Stimulated activated CD8-positive, alpha-beta memory T cell treated with anti-CD3 and anti-CD28 coated beads, Interleukin-15, amount 100 ng/mL, for 48 hours (primary cell): ENCODE measurements around the gene WFDC9.
"Not testable (repeated sequence)": the region's sequence is repeated elsewhere in the genome, so short reads cannot be mapped to it uniquely, and the experiment has no call there.

Experiments
- DNase-seq, 2 donors: peaks; one replicate each; pipeline ENCODE4 v3.0.0-alpha.2; 2020; ENCODE audit warnings: low read depth in 2 of 2

The WFDC9 gene

DNA sequence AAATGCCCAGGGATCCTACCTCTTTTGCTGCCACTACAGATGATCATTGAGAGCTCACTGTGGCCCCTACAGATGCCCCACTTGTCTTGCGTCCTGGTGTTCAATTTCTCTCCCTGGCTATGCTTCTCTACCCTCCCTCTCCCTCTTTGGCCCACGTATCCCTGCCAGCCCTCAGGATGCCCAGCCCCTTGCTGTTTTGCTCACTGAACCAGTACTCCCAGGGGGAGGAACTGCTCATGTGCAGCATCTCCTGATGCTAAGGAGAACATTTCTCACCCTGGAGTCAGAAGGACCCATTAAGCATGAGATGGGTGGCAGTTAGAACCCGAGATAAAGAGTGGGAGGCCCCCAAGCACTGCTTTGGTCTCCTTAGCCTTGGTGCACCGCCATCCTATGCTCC, at the start of gene WFDC9:
WFDC9 (minus strand) TSS at position 101 of the 400 bp plus-strand sequence. CDS start 21,103 bp downstream, outside the sequence.
- no peak for DNase-seq

DNA sequence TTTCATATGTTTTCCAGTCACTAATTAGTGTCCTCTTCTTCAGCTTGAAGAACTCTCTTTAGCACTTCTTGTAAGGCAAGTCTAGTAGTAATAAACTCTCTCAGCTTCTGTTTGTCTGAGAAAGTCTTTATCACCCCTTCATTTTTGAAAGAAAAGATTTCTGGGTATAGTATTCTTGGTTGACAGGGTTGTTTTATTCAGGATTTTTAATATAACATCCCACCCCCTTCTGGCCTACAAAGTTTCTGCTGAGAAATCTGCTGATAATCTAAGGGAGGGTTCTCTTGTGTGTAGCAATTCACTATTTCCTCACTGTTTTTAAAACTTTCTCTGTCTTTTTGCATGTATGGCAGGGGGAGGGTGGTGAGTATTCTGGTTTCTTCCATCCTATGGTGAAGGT, 48.6 kb upstream of the WFDC9 start:
- no peak for DNase-seq

DNA sequence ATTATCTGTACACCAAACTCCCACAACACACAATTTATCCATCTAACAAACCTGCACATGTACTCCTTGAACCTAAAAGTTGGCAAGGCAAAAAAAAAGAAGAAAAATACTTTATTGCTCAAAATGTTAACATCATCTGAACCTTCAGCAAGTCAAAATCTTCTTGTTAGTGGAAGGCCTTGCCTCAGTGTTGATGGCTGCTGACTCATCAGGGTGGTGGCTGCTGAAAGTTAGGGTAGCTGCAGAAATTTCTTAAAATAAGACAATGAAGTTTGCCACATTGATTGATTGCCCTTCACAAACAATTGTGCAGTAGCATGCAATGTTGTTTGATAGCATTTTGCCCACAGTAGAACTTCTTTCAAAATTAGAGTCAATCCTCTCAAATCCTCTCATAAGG, 41.7 kb upstream of the WFDC9 start:
- DNase-seq = no peak

DNA sequence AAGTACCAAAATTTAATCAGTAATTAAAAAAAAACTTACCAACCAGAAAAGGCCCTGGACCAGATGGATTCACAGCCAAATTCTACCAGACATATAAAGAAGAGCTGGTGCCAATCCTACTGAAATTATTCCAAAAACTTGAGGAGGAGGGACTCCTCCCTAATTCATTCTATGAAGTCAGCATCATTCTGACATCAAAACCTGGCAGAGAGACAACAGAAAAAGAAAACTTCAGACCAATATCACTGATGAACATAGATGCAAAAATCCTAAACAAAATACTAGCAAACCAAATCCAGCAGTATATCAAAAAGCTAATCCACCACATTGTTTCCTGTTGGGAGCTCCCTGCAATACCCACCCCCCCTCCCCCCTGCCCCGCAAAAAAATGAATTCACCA, 39.1 kb upstream of the WFDC9 start, which contains the start of gene WFDC11:
WFDC11 (minus strand) TSS at position 101 of the 400 bp plus-strand sequence. CDS start 19,639 bp downstream, outside the sequence.
- DNase-seq = no peak

DNA sequence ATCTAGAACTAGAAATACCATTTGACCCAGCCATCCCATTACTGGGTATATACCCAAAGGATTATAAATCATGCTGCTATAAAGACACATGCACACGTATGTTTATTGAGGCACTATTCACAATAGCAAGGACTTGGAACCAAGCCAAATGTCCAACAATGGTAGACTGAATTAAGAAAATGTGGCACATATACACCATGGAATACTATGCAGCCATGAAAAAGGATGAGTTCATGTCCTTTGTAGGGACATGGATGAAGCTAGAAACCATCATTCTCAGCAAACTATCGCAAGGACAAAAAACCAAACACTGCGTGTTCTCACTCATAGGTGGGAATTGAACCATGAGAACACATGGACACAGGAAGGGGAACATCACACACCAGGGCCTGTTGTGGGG, 26.0 kb upstream of the WFDC9 start:
- not testable (repeated sequence) for DNase-seq

DNA sequence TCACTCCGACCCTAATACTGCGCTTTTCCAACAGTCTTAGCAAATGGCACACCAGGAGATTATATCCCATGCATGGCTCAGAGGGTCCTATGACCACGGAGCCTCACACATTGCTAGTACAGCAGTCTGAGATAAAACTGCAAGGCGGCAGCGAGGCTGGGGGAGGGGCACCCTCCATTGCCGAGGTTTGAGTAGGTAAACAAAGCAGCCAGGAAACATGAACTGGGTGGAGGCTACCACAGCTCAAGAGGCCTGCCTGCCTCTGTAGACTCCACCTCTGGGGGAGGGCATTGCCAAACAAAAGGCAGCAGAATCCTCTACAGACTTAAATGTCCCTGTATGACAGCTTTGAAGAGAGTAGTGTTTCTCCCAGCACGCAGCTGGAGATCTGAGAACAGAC, 20.6 kb upstream of the WFDC9 start:
- DNase-seq = not testable (repeated sequence)

DNA sequence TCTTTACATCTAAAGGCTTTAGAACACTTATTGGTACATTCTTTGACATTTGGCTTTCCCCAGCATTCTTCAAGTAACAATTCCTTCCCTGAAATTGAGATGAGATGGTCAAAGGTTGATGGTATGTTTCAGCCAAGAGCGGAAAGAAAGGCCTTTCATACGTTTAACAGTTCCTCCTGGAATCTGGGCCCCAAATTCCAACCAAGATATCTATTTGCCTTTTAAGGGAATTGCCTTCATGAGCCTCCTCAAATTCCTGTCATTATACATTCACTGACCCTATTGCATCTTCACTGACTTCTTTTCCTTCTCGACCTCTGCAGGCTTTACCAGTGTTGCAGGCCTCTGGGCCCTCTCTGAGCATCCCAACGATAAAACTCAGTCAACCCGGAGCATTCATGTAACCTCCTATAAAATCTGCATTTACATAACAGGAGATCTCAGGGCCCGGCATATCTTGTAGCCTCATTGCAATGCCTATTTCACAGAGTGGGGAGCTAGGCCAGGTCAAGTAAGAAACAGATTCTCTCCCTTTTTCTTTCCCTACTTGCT, 18.3 kb upstream of the WFDC9 start:
- DNase-seq = no peak

DNA sequence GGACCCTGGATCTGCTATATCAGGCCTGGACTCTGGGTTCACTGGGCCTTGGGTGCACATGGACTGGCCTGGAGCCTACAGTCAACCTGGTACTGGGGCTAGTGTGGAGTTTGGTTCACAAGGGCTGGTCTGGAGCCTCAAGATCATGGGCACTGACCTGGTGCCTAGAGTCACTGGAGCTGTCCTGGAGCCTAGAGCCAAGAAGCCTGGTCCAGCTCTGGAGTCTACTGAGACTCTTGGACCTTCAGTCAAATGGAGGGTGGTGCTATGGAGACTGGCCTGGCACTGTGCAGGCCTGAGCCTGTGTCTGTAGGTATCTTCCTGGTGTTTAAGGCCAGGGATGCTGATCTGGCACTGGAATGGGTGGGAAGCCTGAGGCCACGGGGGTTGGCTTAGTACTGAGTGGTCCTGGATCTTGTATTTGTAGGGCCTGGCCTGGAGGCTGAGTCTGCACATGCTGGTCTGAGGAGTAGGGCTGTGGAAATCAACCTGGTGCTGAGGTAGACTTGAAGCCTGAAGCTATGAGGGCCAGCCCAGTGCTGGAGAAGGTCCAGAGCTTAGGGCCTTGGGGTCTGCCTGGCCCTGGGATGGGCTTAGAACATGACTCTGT, 16.5 kb upstream of the WFDC9 start:
- DNase-seq = no peak

DNA sequence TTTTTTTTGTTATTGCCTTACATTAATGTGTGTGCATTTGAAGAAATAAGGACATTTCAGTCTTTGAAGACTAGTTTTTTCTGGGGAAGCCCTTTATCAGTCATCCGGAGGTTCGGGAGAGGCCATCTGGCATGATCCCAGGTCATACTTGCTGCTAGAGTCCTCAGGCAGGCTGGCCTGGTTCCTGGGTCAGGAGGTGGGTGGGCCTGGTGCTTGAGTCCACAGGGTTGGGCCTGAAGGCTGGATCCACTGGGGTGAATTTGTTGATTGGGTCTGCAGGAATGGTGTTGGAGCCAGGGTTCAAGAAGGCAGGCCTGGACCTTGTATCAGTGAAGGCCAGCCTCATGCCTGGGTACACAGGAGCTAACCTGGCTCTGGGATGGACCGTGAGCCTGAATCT, 15.8 kb upstream of the WFDC9 start:
- no peak for DNase-seq

DNA sequence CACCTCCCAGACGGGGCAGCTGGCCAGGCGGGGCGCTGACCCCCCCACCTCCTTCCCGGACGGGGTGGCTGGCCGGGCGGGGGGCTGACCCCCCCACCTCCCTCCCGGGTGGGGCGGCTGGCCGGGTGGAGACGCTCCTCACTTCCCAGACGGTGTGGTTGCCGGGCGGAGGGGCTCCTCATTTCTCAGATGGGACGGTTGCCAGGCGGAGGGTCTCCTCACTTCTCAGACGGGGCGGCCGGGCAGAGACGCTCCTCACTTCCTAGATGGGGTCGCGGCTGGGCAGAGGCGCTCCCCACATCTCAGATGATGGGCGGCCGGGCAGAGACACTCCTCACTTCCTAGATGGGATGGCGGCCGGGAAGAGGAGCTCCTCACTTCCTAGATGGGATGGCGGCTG, 14.8 kb upstream of the WFDC9 start:
- DNase-seq = not testable (repeated sequence)

DNA sequence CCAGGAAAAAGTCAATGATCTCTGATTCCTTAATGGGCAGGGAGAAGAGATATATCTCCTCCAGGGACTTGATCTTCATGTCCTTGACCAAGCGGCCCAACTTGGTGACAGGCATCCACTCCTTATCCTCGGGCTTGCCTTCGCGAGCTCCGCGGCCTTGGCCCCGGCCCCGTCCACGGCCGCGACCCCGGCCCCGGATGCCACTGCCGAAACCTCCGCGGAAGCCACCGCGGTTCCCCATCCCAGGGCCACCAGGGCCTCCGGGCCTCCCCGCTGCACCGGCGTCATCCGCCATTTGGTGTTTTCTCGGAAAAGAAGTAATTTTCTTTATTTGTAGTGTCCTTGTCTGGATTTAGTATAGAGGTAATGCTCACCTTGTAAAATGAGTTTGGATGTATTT, 10.0 kb upstream of the WFDC9 start:
- not testable (repeated sequence) for DNase-seq

DNA sequence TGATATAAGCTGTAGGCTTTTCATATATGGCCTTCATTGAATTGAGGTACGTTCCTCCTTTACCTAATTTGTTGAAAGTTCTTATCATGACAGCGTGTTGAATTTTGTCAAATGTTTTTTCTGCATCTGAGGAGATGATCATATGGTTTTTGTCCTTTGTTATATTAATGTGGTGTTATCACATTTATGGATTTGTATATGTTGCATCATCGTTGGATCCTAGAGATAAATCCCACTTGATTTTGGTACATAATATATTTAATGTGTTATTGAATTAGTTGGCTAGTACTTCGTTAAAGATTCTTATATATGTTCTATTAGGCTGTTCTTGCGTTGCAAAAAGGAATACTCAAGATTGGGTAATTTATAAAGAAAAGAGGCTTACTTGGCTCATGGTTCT, 8.6 kb upstream of the WFDC9 start:
- no peak for DNase-seq

DNA sequence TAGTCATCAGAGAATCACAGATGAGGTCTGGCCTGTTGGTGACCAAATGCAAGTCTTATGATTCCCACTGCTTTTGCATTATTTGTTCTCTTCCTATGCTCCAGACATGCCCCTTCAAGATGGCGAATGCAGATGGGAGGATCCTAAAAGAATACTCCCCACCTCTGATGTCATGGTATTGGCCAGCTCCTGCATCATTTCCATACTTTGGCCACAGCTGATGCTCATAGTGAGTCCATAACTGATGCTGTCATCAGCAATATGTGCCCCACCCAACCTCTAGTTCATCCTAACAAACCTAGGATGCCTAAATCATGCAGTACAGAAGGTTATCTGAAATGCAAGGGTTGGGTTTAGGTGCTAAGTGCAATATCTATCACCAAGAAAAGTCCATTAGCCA, 5.4 kb upstream of the WFDC9 start:
- no peak for DNase-seq

DNA sequence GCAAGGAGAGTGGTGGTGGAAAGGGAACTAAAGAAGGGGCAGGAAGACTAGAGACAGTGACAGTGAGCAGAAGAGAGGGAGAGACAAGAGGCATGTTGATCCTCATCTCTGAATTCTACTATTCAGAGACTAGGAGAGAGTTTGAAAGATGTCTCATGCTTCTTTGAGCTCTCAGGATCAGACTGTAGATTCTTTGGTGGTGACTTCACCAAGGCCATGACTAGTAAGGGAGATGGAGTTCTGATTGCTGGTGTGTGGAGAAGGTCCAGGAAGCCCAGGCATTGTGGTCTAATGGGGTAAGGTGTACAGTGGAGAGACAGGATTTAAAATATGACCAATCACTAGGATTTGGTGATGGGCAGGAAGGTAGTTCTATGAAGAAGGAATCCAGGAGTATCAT, 713 bp downstream of the WFDC9 start:
- no peak for DNase-seq

DNA sequence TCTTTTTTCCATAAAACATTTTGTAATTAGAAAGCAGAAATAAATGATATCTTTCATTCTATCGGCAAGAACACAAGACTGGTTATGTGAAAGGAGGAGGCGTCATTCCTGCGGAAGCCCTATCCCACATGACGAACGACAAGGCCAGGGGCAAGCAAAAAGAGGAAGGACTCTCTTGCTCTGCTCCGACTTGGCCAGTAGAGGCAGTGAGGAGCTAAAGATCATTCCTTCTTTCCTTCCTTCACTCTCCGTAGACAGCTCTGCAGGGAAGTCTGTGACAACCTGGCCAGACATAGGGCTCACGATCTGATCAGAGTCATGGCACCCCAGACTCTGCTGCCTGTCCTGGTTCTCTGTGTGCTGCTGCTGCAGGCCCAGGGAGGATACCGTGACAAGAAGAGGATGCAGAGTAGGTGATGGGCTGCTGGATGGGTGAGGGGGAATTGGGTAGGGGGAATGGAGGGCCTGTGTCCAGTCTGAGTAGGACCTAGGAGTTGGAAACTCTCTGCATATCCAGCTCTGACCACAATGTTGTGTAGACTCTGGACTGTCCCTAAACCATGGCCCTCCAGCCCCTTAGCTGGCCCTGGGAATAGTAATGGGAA, 1.5 kb downstream of the WFDC9 start, which contains the start of gene WFDC10A:
WFDC10A (plus strand) TSS at position 244 of the 605 bp plus-strand sequence; CDS start at position 319, 75 bp downstream.
- no peak for DNase-seq

DNA sequence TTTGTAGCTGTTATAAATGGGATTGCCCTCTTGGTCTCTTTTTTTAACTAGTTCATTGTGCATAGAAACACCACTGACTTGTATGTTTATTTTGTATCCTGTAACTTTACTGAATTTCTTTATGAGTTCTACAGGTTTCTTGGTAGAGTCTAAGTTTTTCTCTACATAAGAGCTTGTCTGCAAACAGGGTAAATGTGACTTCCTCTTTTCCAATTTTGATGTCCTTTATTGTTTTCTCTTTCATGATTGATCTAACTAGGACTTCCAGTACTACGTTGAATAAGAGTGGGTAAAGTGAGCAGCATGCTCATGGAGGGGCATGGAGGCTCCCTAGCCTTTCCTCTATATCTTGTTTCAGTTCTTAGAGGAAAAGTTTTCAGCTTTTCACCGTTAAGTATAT, 4.5 kb downstream of the WFDC9 start:
- no peak for DNase-seq

DNA sequence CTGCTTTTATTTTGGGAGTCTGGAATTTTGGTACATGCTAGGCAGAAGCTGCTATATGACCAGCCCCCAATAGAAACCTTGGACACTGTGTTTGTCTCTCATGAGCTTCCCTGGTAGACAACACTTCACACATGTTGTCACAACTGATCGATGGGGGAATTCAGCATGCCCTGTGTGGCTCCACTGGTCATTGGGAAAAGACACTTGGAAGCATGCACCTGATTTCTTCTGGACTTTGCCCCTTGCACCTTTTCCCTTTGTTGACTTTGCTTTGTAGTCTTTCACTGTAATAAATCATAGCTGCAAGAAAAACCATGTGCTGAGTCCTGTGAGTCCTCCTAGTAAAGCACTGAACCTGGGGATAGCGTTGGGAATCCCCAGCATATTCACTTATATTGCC, 9.5 kb downstream of the WFDC9 start:
- no peak for DNase-seq

DNA sequence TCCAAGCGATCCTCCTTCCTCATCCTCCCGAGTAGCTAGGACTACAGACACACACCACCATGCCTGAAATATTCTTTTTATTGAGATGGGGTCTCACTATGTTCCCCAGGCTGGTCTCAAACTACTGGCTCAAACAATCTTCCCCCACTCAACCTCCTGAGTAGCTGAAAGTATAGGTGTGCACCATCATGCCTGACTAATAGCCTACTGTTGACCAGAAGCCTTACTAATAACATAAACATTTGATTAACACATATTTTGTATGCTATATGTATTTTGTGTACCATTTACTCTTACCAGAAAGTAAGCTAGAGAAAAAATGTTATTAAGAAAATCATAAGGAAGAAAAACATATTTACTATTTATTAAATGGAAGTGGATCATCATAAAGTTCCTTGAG, 13.5 kb downstream of the WFDC9 start:
- no peak for DNase-seq

DNA sequence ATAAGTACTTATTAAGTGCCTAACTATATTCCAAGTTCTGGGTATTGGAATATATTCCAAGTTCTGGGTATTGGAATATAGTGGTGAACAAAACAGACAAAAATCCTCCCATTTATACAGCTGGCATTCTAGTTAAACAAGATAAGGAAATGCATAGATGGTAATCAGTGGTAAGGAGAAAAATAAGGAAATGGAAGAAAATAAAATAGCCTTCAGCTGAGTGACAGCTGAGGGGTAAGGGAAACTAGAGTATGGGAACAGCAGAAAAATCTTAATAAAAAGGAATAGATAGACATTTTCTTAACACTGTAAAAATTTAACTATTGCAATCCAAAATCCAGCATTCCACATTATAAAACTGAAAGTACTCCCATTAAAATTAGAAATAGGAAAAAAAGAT, 18.8 kb downstream of the WFDC9 start:
- DNase-seq = no peak

DNA sequence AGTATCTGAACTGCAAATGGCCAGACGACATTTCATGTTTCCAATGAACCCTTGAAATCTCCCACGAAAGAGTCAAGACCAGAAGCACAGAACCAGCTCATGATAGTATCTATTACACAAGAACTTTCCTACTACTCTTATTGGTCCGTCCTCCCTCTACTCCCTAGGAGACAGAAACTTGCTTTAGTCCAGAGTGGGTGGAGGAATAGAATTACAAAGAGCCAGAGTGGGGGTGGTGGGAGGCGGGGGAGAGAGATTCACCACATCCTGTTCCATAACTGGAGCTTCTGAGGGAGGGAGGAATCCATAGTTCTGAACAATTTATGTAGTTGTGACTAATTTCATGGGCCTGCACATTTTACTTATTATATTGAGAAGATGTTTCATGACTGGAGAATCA, 20.0 kb downstream of the WFDC9 start:
- peak; percentile 50 to 60 for DNase-seq

DNA sequence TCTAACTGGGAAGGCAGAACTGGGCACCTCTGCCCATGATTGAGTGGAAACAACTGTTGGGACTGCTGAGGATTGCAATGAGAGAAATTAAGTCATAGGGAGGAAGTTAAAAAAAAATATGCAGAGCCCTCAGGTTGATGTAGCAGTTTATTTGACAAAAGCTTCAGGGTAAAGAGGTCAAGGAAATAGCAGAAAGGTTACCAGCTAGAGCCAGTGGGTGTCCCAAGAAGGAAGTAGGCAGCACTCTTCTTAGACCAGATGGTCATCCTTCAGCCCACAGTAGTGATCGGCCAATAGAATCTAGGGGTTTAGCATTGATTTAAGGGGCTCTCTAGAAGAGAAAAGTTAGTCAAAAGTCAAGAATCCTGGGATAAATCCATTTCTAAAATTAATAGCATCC, 23.3 kb downstream of the WFDC9 start:
- DNase-seq = no peak

DNA sequence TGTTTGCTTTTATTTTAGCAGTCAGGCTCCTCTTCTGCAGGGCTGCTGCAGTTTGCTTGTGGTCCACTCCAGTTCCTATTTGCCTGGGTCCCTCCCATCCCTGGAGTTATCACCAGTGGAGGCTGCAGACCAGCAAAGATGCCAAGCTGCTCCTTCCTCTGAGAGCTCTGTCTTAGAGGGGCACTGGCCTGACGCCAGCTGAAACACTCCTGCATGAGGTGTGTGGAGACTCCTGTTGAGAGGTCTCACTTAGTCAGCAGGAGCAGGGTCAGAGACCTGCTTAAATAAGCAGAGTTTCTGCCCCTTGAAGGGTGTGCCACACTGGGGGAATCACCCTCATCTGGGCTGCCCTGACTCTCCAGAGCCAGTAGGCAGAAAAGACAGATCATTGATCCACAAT, 35.8 kb downstream of the WFDC9 start:
- no peak for DNase-seq

DNA sequence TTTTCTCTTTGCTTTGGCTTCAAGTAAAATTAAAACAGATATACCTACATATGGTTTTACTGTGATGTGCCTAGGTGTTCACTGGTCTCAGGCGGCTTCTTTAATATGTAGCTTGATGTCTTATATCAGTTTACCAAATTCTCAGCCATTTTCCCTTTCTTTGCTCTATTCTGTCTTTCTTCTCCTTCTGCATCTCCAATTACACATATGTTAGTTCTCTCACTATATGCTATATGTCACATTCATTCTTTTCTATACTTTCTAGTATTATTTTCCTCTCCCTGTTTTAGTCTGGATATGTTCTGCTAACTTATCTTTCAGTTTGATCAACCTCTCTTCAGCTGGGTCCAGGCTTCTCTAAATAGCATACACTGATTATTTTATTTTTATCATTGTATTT, 37.6 kb downstream of the WFDC9 start:
- DNase-seq = no peak
